Measurements from ENCODE around the gene BEST1. TPM values are rescaled to one million over a fixed set of nuclear protein-coding genes. Genes with fewer than 3 reads are reported as not detected.

The BEST1 gene
- total RNA-seq, 1 experiment from 2014 or later, result 2.3 TPM

- RAD21 ChIA-PET (ENCODE audit: low non-redundant PET in 1 of 2, low total read pairs in 2 of 2, uncharacterized antibody in 2 of 2, unreplicated experiment in 2 of 2), result no interaction called here
- TF ChIP-seq CBX3 (IDR thresholded peaks at IDR 0.05; ENCODE audit: low read depth), result no peak
- TF ChIP-seq CEBPB (IDR thresholded peaks at IDR 0.05; ENCODE audit: low read depth), result no peak
- TF ChIP-seq EGR1 (IDR thresholded peaks at IDR 0.05; ENCODE audit: low read depth), result no peak
- TF ChIP-seq TCF7L2 (IDR thresholded peaks at IDR 0.05; ENCODE audit: borderline replicate concordance, extremely low read depth, insufficient read depth, insufficient read length), result no peak
- no peak for TF ChIP-seq RAD21 (IDR thresholded peaks at IDR 0.05; ENCODE audit: low read depth)
- TF ChIP-seq ZFX (IDR thresholded peaks at IDR 0.05), result no peak
- no peak for TF ChIP-seq SIN3A (IDR thresholded peaks at IDR 0.05; ENCODE audit: low read depth)
- no peak for TF ChIP-seq EZH2 (IDR thresholded peaks at IDR 0.05)
- BruUV-seq (replicated peaks), result no TSS peak
- Histone ChIP-seq H3K27ac (ENCODE audit: low read depth, low read length) (no peak overlapping the region), H3K4me2 (ENCODE audit: low read length) (no peak overlapping the region), H3K4me3 (replicated peaks in 1 of 2; ENCODE audit: low read depth in 1 of 2, low read length in 2 of 2) (no peak overlapping the region), H3K9me2 (ENCODE audit: insufficient read depth) (no peaks in the 10 kb centered on the region), H3K79me2 (ENCODE audit: insufficient read depth, low read length) (no peaks in the 10 kb centered on the region), H3K36me3 (ENCODE audit: control insufficient read depth in 1 of 2, insufficient read depth in 2 of 2, low read length in 2 of 2) (no peaks in the 10 kb centered on the region), H3K27me3 (ENCODE audit: insufficient read depth, low read length) (no peaks in the 10 kb centered on the region), H3K9me3 (ENCODE audit: control insufficient read depth in 1 of 2, insufficient read depth in 1 of 2, low read depth in 1 of 2, low read length in 2 of 2) (peaks cover 0 to 7% of the 10 kb centered on the region in 2 experiments; a peak in 1 of 4 replicates), H4K20me1 (ENCODE audit: insufficient read depth) (no peaks in the 10 kb centered on the region), H3K4me1 (ENCODE audit: control insufficient read depth in 1 of 2, insufficient read depth in 2 of 2, low read length in 2 of 2) (peaks cover 3 to 10% of the 10 kb centered on the region in 2 experiments; a peak in 3 of 4 replicates), H2AFZ (ENCODE audit: low read depth, low read length, poor library complexity, severe bottlenecking) (no peak overlapping the region), H3K9ac (ENCODE audit: low read length) (no peak overlapping the region)
- CTCF ChIA-PET, result no interaction called here
- intact Hi-C loops (cut with micrococcal nuclease), result no loop called here
- ATAC-seq, result no peak
- no peak for DNase-seq (ENCODE audit: low read depth, low spot score)
- POLR2A ChIA-PET, result no interaction called here
These were observed 50.6 kb downstream of the BEST1 start for GRCh38 chr11:62000539-62001446.

DNA sequence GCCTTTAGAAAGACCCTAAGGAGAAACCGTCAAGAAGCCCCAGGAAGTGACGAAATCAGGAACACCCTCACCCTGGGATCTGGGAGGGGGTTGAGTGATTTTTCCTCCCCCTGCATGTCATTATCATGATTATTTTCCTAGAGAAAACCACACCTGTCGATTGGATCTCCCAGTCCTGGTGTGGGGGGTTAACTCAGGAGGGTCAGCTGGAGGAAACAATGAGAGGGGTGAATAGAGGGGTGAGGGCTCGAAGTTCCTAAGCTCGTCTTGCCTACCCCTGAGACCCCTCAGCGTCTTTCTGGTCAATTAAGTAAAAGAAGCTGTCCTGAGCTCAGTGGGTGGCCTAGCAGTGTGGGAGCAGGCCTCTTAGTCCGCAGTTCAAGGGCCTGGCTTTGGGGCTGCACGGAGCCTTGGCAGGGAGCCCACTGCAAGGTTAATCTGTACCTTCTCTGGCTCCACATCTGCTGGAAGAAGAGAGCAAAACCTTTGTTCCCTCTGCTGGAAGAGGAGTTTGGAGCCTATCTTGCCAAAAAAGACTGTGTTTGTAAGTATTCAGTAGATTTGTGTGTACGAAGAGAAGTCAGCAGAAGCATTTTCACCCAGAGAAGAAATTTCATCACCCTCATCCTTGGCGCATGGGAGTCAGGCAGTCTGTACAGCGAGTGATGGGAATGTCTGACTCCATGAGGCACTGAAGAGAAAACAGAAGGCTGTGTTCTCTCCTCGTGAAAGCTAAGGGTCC, 51.5 kb downstream of the BEST1 start:
- no peak overlapping the region for H3K4me2 ChIP-seq (ENCODE audit: low read length)
- POLR2A ChIA-PET, result no interaction called here
- ATAC-seq (no peak), DNase-seq (ENCODE audit: low read depth, low spot score) (no peak)
- RAD21 ChIA-PET (ENCODE audit: low non-redundant PET in 1 of 2, low total read pairs in 2 of 2, uncharacterized antibody in 2 of 2, unreplicated experiment in 2 of 2), result no interaction called here
- no peaks in the 10 kb centered on the region for H3K9me2 ChIP-seq (ENCODE audit: insufficient read depth)
- no peaks in the 10 kb centered on the region for H3K36me3 ChIP-seq (ENCODE audit: control insufficient read depth in 1 of 2, insufficient read depth in 2 of 2, low read length in 2 of 2)
- H3K4me3 ChIP-seq (replicated peaks in 1 of 2; ENCODE audit: low read depth in 1 of 2, low read length in 2 of 2), result no peak overlapping the region
- no peaks in the 10 kb centered on the region for H3K79me2 ChIP-seq (ENCODE audit: insufficient read depth, low read length)
- no peaks in the 10 kb centered on the region for H3K27me3 ChIP-seq (ENCODE audit: insufficient read depth, low read length)
- H3K9me3 ChIP-seq (ENCODE audit: control insufficient read depth in 1 of 2, insufficient read depth in 1 of 2, low read depth in 1 of 2, low read length in 2 of 2), result peaks cover 0 to 7% of the 10 kb centered on the region in 2 experiments; a peak in 1 of 4 replicates
- CTCF ChIA-PET, result no interaction called here
- intact Hi-C loops (cut with micrococcal nuclease), result no loop called here
- H3K9ac ChIP-seq (ENCODE audit: low read length), result no peak overlapping the region
- H3K4me1 ChIP-seq (ENCODE audit: control insufficient read depth in 1 of 2, insufficient read depth in 2 of 2, low read length in 2 of 2), result peaks cover 3 to 10% of the 10 kb centered on the region in 2 experiments; a peak in 3 of 4 replicates
- H3K27ac ChIP-seq (ENCODE audit: low read depth, low read length), result no peak overlapping the region
- H2AFZ ChIP-seq (ENCODE audit: low read depth, low read length, poor library complexity, severe bottlenecking), result no peak overlapping the region
- no peaks in the 10 kb centered on the region for H4K20me1 ChIP-seq (ENCODE audit: insufficient read depth)
- BruUV-seq (replicated peaks), result no TSS peak
- no peak for TF ChIP-seq TCF7L2 (IDR thresholded peaks at IDR 0.05; ENCODE audit: borderline replicate concordance, extremely low read depth, insufficient read depth, insufficient read length)
- TF ChIP-seq EGR1 (IDR thresholded peaks at IDR 0.05; ENCODE audit: low read depth), result no peak
- TF ChIP-seq POLR2AphosphoS5 (IDR thresholded peaks at IDR 0.05; ENCODE audit: low read depth, low read length), result no peak
- TF ChIP-seq YY1 (IDR thresholded peaks at IDR 0.05; ENCODE audit: extremely low read depth, insufficient replicate concordance, low read depth, low read length), result no peak
- TF ChIP-seq CBX3 (IDR thresholded peaks at IDR 0.05; ENCODE audit: low read depth), result no peak
- TF ChIP-seq ATF3 (IDR thresholded peaks at IDR 0.05), result no peak
- TF ChIP-seq CEBPB (IDR thresholded peaks at IDR 0.05; ENCODE audit: low read depth), result no peak
- TF ChIP-seq, protein P1, sequence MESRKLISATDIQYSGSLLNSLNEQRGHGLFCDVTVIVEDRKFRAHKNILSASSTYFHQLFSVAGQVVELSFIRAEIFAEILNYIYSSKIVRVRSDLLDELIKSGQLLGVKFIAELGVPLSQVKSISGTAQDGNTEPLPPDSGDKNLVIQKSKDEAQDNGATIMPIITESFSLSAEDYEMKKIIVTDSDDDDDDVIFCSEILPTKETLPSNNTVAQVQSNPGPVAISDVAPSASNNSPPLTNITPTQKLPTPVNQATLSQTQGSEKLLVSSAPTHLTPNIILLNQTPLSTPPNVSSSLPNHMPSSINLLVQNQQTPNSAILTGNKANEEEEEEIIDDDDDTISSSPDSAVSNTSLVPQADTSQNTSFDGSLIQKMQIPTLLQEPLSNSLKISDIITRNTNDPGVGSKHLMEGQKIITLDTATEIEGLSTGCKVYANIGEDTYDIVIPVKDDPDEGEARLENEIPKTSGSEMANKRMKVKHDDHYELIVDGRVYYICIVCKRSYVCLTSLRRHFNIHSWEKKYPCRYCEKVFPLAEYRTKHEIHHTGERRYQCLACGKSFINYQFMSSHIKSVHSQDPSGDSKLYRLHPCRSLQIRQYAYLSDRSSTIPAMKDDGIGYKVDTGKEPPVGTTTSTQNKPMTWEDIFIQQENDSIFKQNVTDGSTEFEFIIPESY (IDR thresholded peaks at IDR 0.05; ENCODE audit: extremely low read depth, insufficient replicate concordance, low read length), result no peak
- TF ChIP-seq ELF1 (IDR thresholded peaks at IDR 0.05; ENCODE audit: borderline replicate concordance, low read depth), result no peak

Measured in HCT116 (cell line).